HepG2 (cell line): ENCODE results near the gene ATG2A. TPM values are rescaled to one million over a fixed set of nuclear protein-coding genes. Genes with fewer than 3 reads are reported as not detected.

Experiments used
- GABPB1 ChIP-seq: IDR thresholded peaks from 2 replicates; pipeline ENCODE4 v1.6.1; 2016; ENCODE audit warnings: mild to moderate bottlenecking, missing genetic modification reagents, moderate library complexity, missing compliant biosample characterization
- KIAA2018 ChIP-seq: sonication (generic); formaldehyde crosslinking; IDR thresholded peaks from 2 replicates; pipeline ENCODE4 v1.5.0; 2020; ENCODE audit warnings: mild to moderate bottlenecking, missing genetic modification reagents, borderline replicate concordance
- TBX3 ChIP-seq: fragments of 450-650 bp; IDR thresholded peaks from 2 replicates; pipeline ENCODE4 v1.6.1; 2017; ENCODE audit warnings: antibody characterized with exemption, mild to moderate bottlenecking, inconsistent platforms, borderline replicate concordance
- ZBTB10 ChIP-seq: sonication (generic); formaldehyde crosslinking; IDR thresholded peaks from 2 replicates; pipeline ENCODE4 v1.4.0; 2020; ENCODE audit warnings: missing genetic modification reagents, borderline replicate concordance
- ZMYM2 ChIP-seq: sonication (generic); formaldehyde crosslinking; IDR thresholded peaks from 2 replicates; pipeline ENCODE4 v1.8.0; 2022; ENCODE audit warnings: mild to moderate bottlenecking, missing genetic modification reagents
- ZNF598 ChIP-seq: sonication (generic); formaldehyde crosslinking; IDR thresholded peaks from 2 replicates; pipeline ENCODE4 v1.5.1; 2020; ENCODE audit warnings: mild to moderate bottlenecking, missing genetic modification reagents, borderline replicate concordance
- polyA plus RNA-seq, 8 experiments: library from polyadenylated mRNA; depleted of rRNA in 3 of 8; stranded (reverse) in 7 of 8; unstranded in 1 of 8; fragments of >200 nt; fragmentation: Illumina TruSeq in 4 of 8; extraction: Trizol in 4 of 8; gene quantifications; 2 replicates each; pipeline versions ENCODE4 v1.2.1 to v1.2.3, GENCODE V29; 2011 to 2016; ENCODE audit warnings: low read depth in 4 of 8, missing spikeins in 1 of 8, mixed read lengths in 1 of 8; ENCODE audit not compliant: insufficient read depth in 1 of 8
- total RNA-seq, 5 experiments: library from RNA; depleted of rRNA; stranded (reverse); fragments of >200 nt; fragmentation: Illumina TruSeq; extraction: Trizol; gene quantifications; 2 replicates each; pipeline ENCODE4 v1.2.3, GENCODE V29; 2016; ENCODE audit warnings: low read depth in 1 of 5
- TF ChIP-seq, protein P1 (sequence below): sonication (generic); formaldehyde crosslinking; IDR thresholded peaks from 2 replicates; pipeline ENCODE4 v1.4.0; 2020; ENCODE audit warnings: missing genetic modification reagents
- TF ChIP-seq, protein P2 (sequence below): IDR thresholded peaks from 2 replicates; pipeline ENCODE4 v1.4.0; 2020; ENCODE audit warnings: mild to moderate bottlenecking, missing genetic modification reagents

Gene ATG2A
- total and polyA plus RNA-seq, 2 of the 13 experiments (the other 11 are each of a cell fraction or from before 2014, with no cell fraction given) = 6.7 to 8.0 TPM

- TF ChIP-seq TBX3 (no peak), GABPB1 (CRISPR knock-in tag) (peak; percentile 77), ZNF598 (CRISPR knock-in tag) (no peak), ZBTB10 (CRISPR knock-in tag) (0 out of 2 replicates have a peak, but pooled peaks have one; percentile 42), KIAA2018 (CRISPR knock-in tag) (no peak), ZMYM2 (no peak)
- TF ChIP-seq, protein P1, sequence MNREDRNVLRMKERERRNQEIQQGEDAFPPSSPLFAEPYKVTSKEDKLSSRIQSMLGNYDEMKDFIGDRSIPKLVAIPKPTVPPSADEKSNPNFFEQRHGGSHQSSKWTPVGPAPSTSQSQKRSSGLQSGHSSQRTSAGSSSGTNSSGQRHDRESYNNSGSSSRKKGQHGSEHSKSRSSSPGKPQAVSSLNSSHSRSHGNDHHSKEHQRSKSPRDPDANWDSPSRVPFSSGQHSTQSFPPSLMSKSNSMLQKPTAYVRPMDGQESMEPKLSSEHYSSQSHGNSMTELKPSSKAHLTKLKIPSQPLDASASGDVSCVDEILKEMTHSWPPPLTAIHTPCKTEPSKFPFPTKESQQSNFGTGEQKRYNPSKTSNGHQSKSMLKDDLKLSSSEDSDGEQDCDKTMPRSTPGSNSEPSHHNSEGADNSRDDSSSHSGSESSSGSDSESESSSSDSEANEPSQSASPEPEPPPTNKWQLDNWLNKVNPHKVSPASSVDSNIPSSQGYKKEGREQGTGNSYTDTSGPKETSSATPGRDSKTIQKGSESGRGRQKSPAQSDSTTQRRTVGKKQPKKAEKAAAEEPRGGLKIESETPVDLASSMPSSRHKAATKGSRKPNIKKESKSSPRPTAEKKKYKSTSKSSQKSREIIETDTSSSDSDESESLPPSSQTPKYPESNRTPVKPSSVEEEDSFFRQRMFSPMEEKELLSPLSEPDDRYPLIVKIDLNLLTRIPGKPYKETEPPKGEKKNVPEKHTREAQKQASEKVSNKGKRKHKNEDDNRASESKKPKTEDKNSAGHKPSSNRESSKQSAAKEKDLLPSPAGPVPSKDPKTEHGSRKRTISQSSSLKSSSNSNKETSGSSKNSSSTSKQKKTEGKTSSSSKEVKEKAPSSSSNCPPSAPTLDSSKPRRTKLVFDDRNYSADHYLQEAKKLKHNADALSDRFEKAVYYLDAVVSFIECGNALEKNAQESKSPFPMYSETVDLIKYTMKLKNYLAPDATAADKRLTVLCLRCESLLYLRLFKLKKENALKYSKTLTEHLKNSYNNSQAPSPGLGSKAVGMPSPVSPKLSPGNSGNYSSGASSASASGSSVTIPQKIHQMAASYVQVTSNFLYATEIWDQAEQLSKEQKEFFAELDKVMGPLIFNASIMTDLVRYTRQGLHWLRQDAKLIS (CRISPR knock-in tag) = no peak
- TF ChIP-seq, protein P2, sequence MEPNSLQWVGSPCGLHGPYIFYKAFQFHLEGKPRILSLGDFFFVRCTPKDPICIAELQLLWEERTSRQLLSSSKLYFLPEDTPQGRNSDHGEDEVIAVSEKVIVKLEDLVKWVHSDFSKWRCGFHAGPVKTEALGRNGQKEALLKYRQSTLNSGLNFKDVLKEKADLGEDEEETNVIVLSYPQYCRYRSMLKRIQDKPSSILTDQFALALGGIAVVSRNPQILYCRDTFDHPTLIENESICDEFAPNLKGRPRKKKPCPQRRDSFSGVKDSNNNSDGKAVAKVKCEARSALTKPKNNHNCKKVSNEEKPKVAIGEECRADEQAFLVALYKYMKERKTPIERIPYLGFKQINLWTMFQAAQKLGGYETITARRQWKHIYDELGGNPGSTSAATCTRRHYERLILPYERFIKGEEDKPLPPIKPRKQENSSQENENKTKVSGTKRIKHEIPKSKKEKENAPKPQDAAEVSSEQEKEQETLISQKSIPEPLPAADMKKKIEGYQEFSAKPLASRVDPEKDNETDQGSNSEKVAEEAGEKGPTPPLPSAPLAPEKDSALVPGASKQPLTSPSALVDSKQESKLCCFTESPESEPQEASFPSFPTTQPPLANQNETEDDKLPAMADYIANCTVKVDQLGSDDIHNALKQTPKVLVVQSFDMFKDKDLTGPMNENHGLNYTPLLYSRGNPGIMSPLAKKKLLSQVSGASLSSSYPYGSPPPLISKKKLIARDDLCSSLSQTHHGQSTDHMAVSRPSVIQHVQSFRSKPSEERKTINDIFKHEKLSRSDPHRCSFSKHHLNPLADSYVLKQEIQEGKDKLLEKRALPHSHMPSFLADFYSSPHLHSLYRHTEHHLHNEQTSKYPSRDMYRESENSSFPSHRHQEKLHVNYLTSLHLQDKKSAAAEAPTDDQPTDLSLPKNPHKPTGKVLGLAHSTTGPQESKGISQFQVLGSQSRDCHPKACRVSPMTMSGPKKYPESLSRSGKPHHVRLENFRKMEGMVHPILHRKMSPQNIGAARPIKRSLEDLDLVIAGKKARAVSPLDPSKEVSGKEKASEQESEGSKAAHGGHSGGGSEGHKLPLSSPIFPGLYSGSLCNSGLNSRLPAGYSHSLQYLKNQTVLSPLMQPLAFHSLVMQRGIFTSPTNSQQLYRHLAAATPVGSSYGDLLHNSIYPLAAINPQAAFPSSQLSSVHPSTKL (CRISPR knock-in tag) = peak; percentile 40; the same call in 1 of the 2 replicates
These were observed 29.1 kb downstream of the ATG2A start (continued) for GRCh38 chr11:64887757-64888405.
